GM12878 (cell line): ENCODE measurements around the gene MBTPS2.

Experiments
- CHD2 ChIP-seq: IDR thresholded peaks from 2 replicates; pipeline ENCODE4 v1.6.1; 2011; ENCODE audit warnings: low read depth, low read length, improper control_type of control experiment, borderline replicate concordance
- SMC3 ChIP-seq: IDR thresholded peaks from 2 replicates; pipeline ENCODE4 v1.6.1; 2011; ENCODE audit warnings: low read length, improper control_type of control experiment, borderline replicate concordance
- STAT3 ChIP-seq: IDR thresholded peaks from 2 replicates; pipeline ENCODE4 v1.6.1; 2011; ENCODE audit warnings: low read depth, low read length, improper control_type of control experiment
- YY1 ChIP-seq: IDR thresholded peaks from 2 replicates; pipeline ENCODE4 v1.6.1; 2011; ENCODE audit warnings: low read depth, mild to moderate bottlenecking, low read length
- TF ChIP-seq, protein P1 (sequence below): IDR thresholded peaks from 2 replicates; pipeline ENCODE4 v1.6.1; 2012; ENCODE audit warnings: low read length, inconsistent platforms
- TF ChIP-seq, protein P2 (sequence below), 3 experiments: IDR thresholded peaks in 2 of 3; conservative IDR thresholded peaks in 1 of 3; 2 replicates each; pipeline ENCODE4 v1.5.1; 2011; ENCODE audit warnings: low read depth in 3 of 3, low read length in 3 of 3, mild to moderate bottlenecking in 3 of 3, control low read depth in 2 of 3, moderate library complexity in 2 of 3, inconsistent platforms in 1 of 3, mixed read lengths in 1 of 3; ENCODE audit not compliant: control insufficient read depth in 2 of 3, insufficient read depth in 1 of 3; ENCODE audit errors: extremely low read depth in 1 of 3

DNA sequence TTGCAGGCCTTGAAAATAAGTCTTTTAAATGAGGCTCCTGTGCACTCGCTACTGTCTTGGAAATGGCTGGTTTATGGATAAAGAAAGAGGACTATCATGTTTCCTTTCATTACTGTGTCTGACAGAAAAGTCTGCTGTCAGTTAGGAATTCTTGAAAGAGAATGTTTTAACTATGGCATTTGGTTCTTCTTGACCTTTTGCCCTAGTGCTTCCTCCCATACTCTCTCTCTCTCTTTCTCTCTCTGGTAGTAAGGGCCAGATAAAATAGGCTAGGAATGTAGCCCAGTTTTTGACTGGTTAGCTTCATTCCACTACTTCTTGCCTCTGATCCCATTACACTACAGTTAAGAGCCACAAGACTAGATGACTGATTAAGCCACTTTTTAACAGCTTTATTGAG, 46.2 kb downstream of the MBTPS2 start:
- TF ChIP-seq, protein P1, sequence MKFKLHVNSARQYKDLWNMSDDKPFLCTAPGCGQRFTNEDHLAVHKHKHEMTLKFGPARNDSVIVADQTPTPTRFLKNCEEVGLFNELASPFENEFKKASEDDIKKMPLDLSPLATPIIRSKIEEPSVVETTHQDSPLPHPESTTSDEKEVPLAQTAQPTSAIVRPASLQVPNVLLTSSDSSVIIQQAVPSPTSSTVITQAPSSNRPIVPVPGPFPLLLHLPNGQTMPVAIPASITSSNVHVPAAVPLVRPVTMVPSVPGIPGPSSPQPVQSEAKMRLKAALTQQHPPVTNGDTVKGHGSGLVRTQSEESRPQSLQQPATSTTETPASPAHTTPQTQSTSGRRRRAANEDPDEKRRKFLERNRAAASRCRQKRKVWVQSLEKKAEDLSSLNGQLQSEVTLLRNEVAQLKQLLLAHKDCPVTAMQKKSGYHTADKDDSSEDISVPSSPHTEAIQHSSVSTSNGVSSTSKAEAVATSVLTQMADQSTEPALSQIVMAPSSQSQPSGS: no peak
- TF ChIP-seq, protein P2, sequence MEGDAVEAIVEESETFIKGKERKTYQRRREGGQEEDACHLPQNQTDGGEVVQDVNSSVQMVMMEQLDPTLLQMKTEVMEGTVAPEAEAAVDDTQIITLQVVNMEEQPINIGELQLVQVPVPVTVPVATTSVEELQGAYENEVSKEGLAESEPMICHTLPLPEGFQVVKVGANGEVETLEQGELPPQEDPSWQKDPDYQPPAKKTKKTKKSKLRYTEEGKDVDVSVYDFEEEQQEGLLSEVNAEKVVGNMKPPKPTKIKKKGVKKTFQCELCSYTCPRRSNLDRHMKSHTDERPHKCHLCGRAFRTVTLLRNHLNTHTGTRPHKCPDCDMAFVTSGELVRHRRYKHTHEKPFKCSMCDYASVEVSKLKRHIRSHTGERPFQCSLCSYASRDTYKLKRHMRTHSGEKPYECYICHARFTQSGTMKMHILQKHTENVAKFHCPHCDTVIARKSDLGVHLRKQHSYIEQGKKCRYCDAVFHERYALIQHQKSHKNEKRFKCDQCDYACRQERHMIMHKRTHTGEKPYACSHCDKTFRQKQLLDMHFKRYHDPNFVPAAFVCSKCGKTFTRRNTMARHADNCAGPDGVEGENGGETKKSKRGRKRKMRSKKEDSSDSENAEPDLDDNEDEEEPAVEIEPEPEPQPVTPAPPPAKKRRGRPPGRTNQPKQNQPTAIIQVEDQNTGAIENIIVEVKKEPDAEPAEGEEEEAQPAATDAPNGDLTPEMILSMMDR (IDR thresholded peaks at IDR 0.05 in 2 of 3, conservative IDR thresholded peaks at IDR 0.05 in 1 of 3; ENCODE audit: control insufficient read depth in 2 of 3, extremely low read depth in 1 of 3, insufficient read depth in 1 of 3, low read depth in 3 of 3, low read length in 3 of 3): no peak
- TF ChIP-seq SMC3 (no peak), CHD2 (no peak), YY1 (no peak), STAT3 (no peak)
